ENCODE data around the gene ZSWIM1.
"Not testable (repeated sequence)": the region's sequence is repeated elsewhere in the genome, so short reads cannot be mapped to it uniquely, and the experiment has no call there.

The ZSWIM1 gene

DNA sequence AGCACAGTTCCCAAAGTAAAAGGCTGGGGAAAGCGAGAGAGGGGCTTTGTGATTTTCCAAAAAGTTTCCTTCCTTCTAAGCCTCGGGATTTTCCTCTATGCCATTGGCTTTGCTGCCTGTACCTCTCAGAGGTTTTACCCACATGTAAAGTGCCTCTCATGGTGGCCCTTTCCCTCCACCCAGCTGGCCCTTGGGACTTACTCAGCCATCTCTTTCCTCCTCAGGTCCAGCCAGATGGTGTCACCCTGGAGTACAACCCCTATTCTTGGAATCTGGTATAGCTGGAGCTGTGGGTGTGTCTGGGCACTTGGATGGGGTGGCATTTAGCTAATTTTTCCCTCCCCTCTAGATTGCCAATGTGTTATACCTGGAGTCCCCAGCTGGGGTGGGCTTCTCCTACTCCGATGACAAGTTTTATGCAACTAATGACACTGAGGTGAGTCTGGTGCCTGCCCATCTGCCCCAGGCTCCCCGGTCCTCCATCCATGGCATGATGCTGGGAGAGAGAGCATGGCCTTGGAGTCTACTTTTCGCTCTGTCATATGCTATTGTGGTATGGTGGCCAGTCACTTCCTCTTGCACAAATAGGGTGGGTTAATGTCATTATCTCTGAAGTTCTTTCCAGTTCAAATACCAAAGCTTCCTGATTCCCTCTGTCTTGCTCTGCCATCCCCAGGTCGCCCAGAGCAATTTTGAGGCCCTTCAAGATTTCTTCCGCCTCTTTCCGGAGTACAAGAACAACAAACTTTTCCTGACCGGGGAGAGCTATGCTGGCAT, 11.2 kb downstream of the ZSWIM1 start:
- no peaks in the 10 kb centered on the region for H3K9me3 ChIP-seq (ENCODE audit: control insufficient read depth in 1 of 2, low read length in 2 of 2)
- peaks cover 23 to 38% of the 10 kb centered on the region in 2 donors for H3K36me3 ChIP-seq (ENCODE audit: control insufficient read depth in 1 of 2, insufficient read depth in 2 of 2, low read length in 2 of 2)
- H3K4me1 ChIP-seq (ENCODE audit: control insufficient read depth in 1 of 2, insufficient read depth in 2 of 2, low read length in 2 of 2): peaks cover 12 to 30% of the 10 kb centered on the region in 2 donors
- peak overlapping the region; percentile 69 to 95 for H3K4me3 ChIP-seq (ENCODE audit: low read depth in 1 of 2, low read length in 2 of 2)
- no peak overlapping the region for H3K27ac ChIP-seq (ENCODE audit: low read length)
- H3K27me3 ChIP-seq (ENCODE audit: low read depth, low read length): no peaks in the 10 kb centered on the region

DNA sequence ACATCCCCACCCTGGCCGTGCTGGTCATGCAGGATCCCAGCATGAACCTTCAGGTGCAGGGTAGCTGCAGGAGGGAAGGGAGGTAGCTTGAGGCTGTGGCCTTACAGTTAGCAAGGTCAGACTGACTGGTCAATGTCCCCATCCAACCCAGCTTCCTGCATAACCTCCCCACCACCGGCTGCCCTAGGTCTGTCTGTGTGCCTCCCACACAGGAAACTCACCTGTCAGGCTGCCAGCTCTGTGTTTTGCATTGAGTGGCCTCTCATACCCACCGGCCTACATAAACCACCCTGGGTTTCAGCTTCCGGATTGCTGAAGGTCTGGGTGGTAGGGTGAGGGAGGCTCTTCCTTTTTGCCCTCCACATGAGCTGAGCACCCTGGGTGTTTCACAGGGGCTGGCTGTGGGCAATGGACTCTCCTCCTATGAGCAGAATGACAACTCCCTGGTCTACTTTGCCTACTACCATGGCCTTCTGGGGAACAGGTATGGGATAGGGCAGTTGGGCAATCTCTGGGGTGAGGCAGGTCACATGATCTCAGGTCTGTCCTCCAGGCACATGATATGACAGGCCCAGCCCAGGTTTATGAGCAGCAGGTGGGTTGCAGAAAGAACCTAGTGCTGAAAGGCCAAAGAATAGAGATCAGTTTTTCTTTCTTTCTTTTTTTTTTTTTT, 11.9 kb downstream of the ZSWIM1 start:
- H3K27ac ChIP-seq (ENCODE audit: low read length): no peak overlapping the region
- H3K4me1 ChIP-seq (ENCODE audit: control insufficient read depth in 1 of 2, insufficient read depth in 2 of 2, low read length in 2 of 2): peaks cover 12 to 30% of the 10 kb centered on the region in 2 donors
- no peaks in the 10 kb centered on the region for H3K9me3 ChIP-seq (ENCODE audit: control insufficient read depth in 1 of 2, low read length in 2 of 2)
- H3K36me3 ChIP-seq (ENCODE audit: control insufficient read depth in 1 of 2, insufficient read depth in 2 of 2, low read length in 2 of 2): peaks cover 22 to 40% of the 10 kb centered on the region in 2 donors
- H3K4me3 ChIP-seq (ENCODE audit: low read depth in 1 of 2, low read length in 2 of 2): no peak overlapping the region
- H3K27me3 ChIP-seq (ENCODE audit: low read depth, low read length): no peaks in the 10 kb centered on the region

GRCh38 chr20:45893831-45894230, 12.8 kb downstream of the ZSWIM1 start:
- no peaks in the 10 kb centered on the region for H3K9me3 ChIP-seq (ENCODE audit: control insufficient read depth in 1 of 2, low read length in 2 of 2)
- H3K4me1 ChIP-seq (ENCODE audit: control insufficient read depth in 1 of 2, insufficient read depth in 2 of 2, low read length in 2 of 2): peaks cover 12 to 30% of the 10 kb centered on the region in 2 donors
- H3K27me3 ChIP-seq (ENCODE audit: low read depth, low read length): no peaks in the 10 kb centered on the region
- H3K4me3 ChIP-seq (ENCODE audit: low read depth in 1 of 2, low read length in 2 of 2): no peak overlapping the region
- no peak overlapping the region for H3K27ac ChIP-seq (ENCODE audit: low read length)
- peaks cover 28 to 49% of the 10 kb centered on the region in 2 donors for H3K36me3 ChIP-seq (ENCODE audit: control insufficient read depth in 1 of 2, insufficient read depth in 2 of 2, low read length in 2 of 2)

DNA sequence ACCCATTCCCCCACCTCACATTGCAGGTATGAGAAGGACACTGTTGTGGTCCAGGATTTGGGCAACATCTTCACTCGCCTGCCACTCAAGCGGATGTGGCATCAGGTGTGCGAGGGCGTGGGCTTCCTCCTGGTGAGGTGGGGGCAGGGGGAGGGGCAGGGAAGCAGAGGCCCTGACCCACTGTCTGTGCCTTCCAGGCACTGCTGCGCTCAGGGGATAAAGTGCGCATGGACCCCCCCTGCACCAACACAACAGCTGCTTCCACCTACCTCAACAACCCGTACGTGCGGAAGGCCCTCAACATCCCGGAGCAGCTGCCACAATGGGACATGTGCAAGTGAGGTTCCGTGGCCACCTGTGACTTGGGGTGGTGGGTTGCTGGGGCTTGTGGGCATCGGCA, 13.8 kb downstream of the ZSWIM1 start:
- Histone ChIP-seq H3K4me1 (ENCODE audit: control insufficient read depth in 1 of 2, insufficient read depth in 2 of 2, low read length in 2 of 2) (peaks cover 12 to 20% of the 10 kb centered on the region in 2 donors), H3K27me3 (ENCODE audit: low read depth, low read length) (no peaks in the 10 kb centered on the region), H3K9me3 (ENCODE audit: control insufficient read depth in 1 of 2, low read length in 2 of 2) (no peaks in the 10 kb centered on the region), H3K36me3 (ENCODE audit: control insufficient read depth in 1 of 2, insufficient read depth in 2 of 2, low read length in 2 of 2) (peaks cover 30 to 56% of the 10 kb centered on the region in 2 donors), H3K27ac (ENCODE audit: low read length) (no peak overlapping the region), H3K4me3 (ENCODE audit: low read depth in 1 of 2, low read length in 2 of 2) (no peak overlapping the region)

DNA sequence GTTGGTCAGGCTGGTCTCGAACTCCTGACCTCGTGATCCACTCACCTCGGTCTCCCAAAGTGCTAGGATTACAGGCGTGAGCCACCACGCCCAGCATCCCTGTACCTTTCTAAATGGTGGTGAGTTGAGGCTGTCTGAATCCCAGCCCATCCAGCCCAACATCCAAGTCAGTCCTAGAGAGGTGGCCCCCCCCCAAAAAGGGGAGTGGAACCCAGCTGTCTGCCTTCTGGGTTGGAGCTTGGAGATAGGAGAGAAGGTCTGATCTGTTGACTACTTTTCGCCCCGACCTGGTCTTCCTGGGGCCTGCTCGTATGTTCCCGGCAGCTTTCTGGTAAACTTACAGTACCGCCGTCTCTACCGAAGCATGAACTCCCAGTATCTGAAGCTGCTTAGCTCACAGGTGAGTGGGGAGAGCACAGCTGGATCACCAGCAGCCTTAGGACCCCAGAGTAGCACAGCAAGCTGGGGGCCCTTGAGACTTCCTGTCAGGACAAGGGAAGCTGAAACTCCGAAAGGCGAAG, 15.7 kb downstream of the ZSWIM1 start:
- H3K4me1 ChIP-seq (ENCODE audit: control insufficient read depth in 1 of 2, insufficient read depth in 2 of 2, low read length in 2 of 2): peaks cover 12 to 14% of the 10 kb centered on the region in 2 donors
- no peaks in the 10 kb centered on the region for H3K9me3 ChIP-seq (ENCODE audit: control insufficient read depth in 1 of 2, low read length in 2 of 2)
- no peak overlapping the region for H3K4me3 ChIP-seq (ENCODE audit: low read depth in 1 of 2, low read length in 2 of 2)
- no peaks in the 10 kb centered on the region for H3K27me3 ChIP-seq (ENCODE audit: low read depth, low read length)
- no peak overlapping the region for H3K27ac ChIP-seq (ENCODE audit: low read length)
- H3K36me3 ChIP-seq (ENCODE audit: control insufficient read depth in 1 of 2, insufficient read depth in 2 of 2, low read length in 2 of 2): peaks cover 30 to 60% of the 10 kb centered on the region in 2 donors

GRCh38 chr20:45897289-45897688, 16.3 kb downstream of the ZSWIM1 start:
- no peaks in the 10 kb centered on the region for H3K9me3 ChIP-seq (ENCODE audit: control insufficient read depth in 1 of 2, low read length in 2 of 2)
- no peaks in the 10 kb centered on the region for H3K27me3 ChIP-seq (ENCODE audit: low read depth, low read length)
- H3K36me3 ChIP-seq (ENCODE audit: control insufficient read depth in 1 of 2, insufficient read depth in 2 of 2, low read length in 2 of 2): peaks cover 30 to 65% of the 10 kb centered on the region in 2 donors
- peaks cover 8 to 9% of the 10 kb centered on the region in 2 donors for H3K4me1 ChIP-seq (ENCODE audit: control insufficient read depth in 1 of 2, insufficient read depth in 2 of 2, low read length in 2 of 2)
- no peak overlapping the region for H3K4me3 ChIP-seq (ENCODE audit: low read depth in 1 of 2, low read length in 2 of 2)
- no peak overlapping the region for H3K27ac ChIP-seq (ENCODE audit: low read length)

- Histone ChIP-seq H3K4me1 (ENCODE audit: control insufficient read depth in 1 of 2, insufficient read depth in 2 of 2, low read length in 2 of 2) (peaks cover 5% of the 10 kb centered on the region in 2 donors), H3K36me3 (ENCODE audit: control insufficient read depth in 1 of 2, insufficient read depth in 2 of 2, low read length in 2 of 2) (peaks cover 30 to 67% of the 10 kb centered on the region in 2 donors), H3K27ac (ENCODE audit: low read length) (no peak overlapping the region), H3K27me3 (ENCODE audit: low read depth, low read length) (no peaks in the 10 kb centered on the region), H3K4me3 (ENCODE audit: low read depth in 1 of 2, low read length in 2 of 2) (no peak overlapping the region), H3K9me3 (ENCODE audit: control insufficient read depth in 1 of 2, low read length in 2 of 2) (no peaks in the 10 kb centered on the region)
Observed at GRCh38 chr20:45897692-45898091, 16.7 kb downstream of the ZSWIM1 start.

GRCh38 chr20:45898285-45898684, 17.3 kb downstream of the ZSWIM1 start:
- no peaks in the 10 kb centered on the region for H3K27me3 ChIP-seq (ENCODE audit: low read depth, low read length)

DNA sequence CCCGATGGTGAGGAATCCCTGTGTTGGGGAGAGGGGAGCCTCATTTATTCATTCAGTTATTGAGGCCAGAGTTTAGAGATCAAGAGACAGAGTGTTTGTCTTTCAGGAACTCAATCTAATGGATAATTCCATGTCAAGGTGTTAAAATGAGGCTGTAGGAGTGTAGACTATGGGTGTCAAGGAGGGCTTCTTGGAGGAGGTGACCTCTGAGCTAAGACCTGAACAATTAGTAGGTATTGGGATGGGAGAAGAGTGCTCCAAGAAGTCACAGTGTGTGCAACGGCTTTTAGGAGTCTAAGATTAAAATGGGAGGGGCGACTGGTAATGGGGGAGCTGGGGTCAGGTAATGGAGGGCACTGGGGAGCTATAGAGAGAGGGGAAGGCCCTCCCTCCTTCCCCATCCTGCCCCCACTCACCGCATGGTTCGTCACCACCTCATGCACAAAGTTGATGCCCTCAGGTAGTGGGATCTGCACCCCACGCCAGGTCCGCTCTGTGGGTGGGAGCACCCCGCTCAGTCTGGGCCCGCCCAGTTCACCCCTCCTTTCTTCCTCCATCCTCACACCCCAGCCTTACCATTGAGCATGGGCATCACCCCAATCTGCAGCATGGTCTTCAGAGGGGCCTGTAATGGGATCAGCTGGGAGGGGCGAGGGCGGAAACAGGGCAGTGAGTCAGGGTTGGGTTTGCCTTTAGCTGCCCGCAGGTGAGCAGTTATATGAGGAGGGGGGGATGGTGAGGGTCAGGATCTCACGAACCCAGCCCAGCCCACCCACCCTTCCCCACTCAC, 18.2 kb downstream of the ZSWIM1 start:
- no peaks in the 10 kb centered on the region for H3K9me3 ChIP-seq (ENCODE audit: control insufficient read depth in 1 of 2, low read length in 2 of 2)
- peaks cover 24 to 55% of the 10 kb centered on the region in 2 donors for H3K36me3 ChIP-seq (ENCODE audit: control insufficient read depth in 1 of 2, insufficient read depth in 2 of 2, low read length in 2 of 2)

More at GRCh38 chr20:45898285-45898684, 17.3 kb downstream of the ZSWIM1 start:
- Histone ChIP-seq H3K9me3 (ENCODE audit: control insufficient read depth in 1 of 2, low read length in 2 of 2) (no peaks in the 10 kb centered on the region), H3K4me3 (ENCODE audit: low read depth in 1 of 2, low read length in 2 of 2) (no peak overlapping the region), H3K36me3 (ENCODE audit: control insufficient read depth in 1 of 2, insufficient read depth in 2 of 2, low read length in 2 of 2) (peaks cover 30 to 61% of the 10 kb centered on the region in 2 donors), H3K4me1 (ENCODE audit: control insufficient read depth in 1 of 2, insufficient read depth in 2 of 2, low read length in 2 of 2) (no peaks in the 10 kb centered on the region), H3K27ac (ENCODE audit: low read length) (no peak overlapping the region)

DNA sequence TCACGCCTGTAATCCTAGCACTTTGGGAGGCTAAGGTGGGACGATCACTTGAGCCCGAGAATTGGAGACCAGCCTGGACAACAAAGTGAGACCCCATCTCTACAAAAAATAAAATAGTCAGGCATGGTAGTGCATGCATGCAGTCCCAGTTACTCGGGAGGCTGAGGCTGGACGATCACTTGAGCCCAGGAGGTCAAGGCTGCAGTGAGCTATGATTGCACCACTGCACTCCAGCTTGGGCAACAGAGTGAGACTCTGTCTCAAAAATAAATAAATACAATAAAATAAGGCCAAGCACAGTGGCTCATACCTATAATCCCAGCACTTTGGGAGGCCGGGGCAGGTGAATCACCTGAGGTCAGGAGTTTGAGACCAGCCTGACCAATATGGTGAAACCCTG, 20.3 kb downstream of the ZSWIM1 start:
- not testable (repeated sequence) for H3K27me3 ChIP-seq (ENCODE audit: low read depth, low read length); H3K9me3 ChIP-seq (ENCODE audit: control insufficient read depth in 1 of 2, low read length in 2 of 2); H3K4me3 ChIP-seq (ENCODE audit: low read depth in 1 of 2, low read length in 2 of 2); H3K4me1 ChIP-seq (ENCODE audit: control insufficient read depth in 1 of 2, insufficient read depth in 2 of 2, low read length in 2 of 2); H3K27ac ChIP-seq (ENCODE audit: low read length)
- H3K36me3 ChIP-seq (ENCODE audit: control insufficient read depth in 1 of 2, insufficient read depth in 2 of 2, low read length in 2 of 2): peaks cover 28 to 55% of the 10 kb centered on the region in 2 donors

More for the DNA sequence above, 18.2 kb downstream of the ZSWIM1 start:
- Histone ChIP-seq H3K4me1 (ENCODE audit: control insufficient read depth in 1 of 2, insufficient read depth in 2 of 2, low read length in 2 of 2) (no peaks in the 10 kb centered on the region), H3K27me3 (ENCODE audit: low read depth, low read length) (no peaks in the 10 kb centered on the region), H3K27ac (ENCODE audit: low read length) (no peak overlapping the region), H3K4me3 (ENCODE audit: low read depth in 1 of 2, low read length in 2 of 2) (no peak overlapping the region)

DNA sequence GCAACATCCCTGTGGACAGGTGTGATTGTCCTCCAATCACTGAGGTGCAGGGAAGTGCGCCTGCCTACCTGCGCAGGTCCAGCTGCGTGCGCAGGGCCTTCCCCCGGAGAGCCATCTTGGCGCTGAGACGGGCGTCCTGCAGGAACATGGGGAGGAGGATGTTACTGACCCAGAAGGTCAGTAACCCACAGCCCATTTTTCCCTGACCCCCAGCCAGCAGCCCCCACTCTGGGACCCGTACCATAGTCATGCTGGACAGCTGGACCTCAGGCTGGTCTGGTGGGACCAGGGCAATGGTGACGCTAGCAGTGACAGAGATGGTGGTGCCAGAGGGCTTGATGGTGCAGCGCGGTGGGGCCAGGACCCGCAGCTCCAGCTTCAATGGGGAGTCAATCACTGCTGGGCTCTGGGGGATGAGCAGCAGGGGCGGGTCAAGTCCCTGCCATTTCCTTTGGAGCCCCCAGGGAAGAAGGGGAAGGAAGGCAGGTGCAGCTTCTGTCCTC, 21.2 kb downstream of the ZSWIM1 start:
- Histone ChIP-seq H3K27ac (ENCODE audit: low read length) (no peak overlapping the region), H3K4me3 (ENCODE audit: low read depth in 1 of 2, low read length in 2 of 2) (no peak overlapping the region), H3K4me1 (ENCODE audit: control insufficient read depth in 1 of 2, insufficient read depth in 2 of 2, low read length in 2 of 2) (no peaks in the 10 kb centered on the region), H3K27me3 (ENCODE audit: low read depth, low read length) (no peaks in the 10 kb centered on the region), H3K9me3 (ENCODE audit: control insufficient read depth in 1 of 2, low read length in 2 of 2) (no peaks in the 10 kb centered on the region), H3K36me3 (ENCODE audit: control insufficient read depth in 1 of 2, insufficient read depth in 2 of 2, low read length in 2 of 2) (peaks cover 22 to 49% of the 10 kb centered on the region in 2 donors)
